ENCODE results near the gene BMF.

DNA sequence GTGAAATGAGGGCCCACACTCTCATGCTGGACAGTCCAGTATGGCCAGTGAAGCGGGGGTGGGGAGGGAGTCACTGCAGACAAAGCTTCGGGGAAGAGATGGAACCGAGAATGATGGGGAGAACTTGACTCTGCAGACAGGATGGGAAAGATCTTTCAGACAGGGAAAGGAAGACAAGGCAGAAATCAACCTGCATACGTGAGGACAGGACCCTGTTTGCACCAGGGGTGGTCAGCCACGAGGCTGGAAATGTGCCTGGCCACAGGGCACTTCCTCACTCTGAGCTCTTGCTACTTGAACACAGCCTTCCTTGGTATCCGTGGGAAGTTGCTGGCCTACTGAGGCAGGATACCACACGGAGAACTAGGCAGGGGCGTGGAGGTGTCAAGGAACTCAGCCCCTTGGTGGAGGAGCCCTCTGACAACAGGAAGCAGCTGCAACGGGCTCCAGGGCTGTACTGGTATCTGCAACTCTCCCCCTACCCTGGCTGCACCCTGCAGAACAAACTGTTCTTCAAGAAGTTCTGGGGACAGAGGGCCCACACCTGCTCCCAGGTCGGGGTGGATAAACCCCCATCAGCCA, 60.4 kb downstream of the BMF start:
- TF ChIP-seq EP300 (IDR thresholded peaks at IDR 0.05) (no peak), POLR2A (IDR thresholded peaks at IDR 0.05) (no peak)
- TF ChIP-seq, protein P1, sequence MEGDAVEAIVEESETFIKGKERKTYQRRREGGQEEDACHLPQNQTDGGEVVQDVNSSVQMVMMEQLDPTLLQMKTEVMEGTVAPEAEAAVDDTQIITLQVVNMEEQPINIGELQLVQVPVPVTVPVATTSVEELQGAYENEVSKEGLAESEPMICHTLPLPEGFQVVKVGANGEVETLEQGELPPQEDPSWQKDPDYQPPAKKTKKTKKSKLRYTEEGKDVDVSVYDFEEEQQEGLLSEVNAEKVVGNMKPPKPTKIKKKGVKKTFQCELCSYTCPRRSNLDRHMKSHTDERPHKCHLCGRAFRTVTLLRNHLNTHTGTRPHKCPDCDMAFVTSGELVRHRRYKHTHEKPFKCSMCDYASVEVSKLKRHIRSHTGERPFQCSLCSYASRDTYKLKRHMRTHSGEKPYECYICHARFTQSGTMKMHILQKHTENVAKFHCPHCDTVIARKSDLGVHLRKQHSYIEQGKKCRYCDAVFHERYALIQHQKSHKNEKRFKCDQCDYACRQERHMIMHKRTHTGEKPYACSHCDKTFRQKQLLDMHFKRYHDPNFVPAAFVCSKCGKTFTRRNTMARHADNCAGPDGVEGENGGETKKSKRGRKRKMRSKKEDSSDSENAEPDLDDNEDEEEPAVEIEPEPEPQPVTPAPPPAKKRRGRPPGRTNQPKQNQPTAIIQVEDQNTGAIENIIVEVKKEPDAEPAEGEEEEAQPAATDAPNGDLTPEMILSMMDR (IDR thresholded peaks at IDR 0.05) = no peak

Data from sigmoid colon (tissue), 4 donors.